Neural cell (in vitro differentiated cells): ENCODE data around the gene DNAJB8.

Source experiments
- CTCF ChIP-seq: fragments of 450-650 bp; IDR thresholded peaks from 2 replicates; pipeline ENCODE4 v1.5.1; 2014; ENCODE audit warnings: antibody characterized with exemption, mild to moderate bottlenecking, moderate library complexity; ENCODE audit not compliant: poor library complexity, severe bottlenecking
- EZH2 ChIP-seq: fragments of 200-600, 300-800 bp; shearing (Covaris generic), sonication (generic); IDR thresholded peaks from 2 replicates; pipeline ENCODE4 v1.6.1; 2014; ENCODE audit warnings: antibody characterized with exemption, low read length, borderline replicate concordance, mild to moderate bottlenecking; ENCODE audit not compliant: insufficient read depth, poor library complexity, severe bottlenecking

- TF ChIP-seq CTCF (no peak), EZH2 (no peak)
Observed at GRCh38 chr3:128508852-128509251, 42.2 kb upstream of the DNAJB8 start.
